Memory B cell (primary cell): ENCODE measurements around the gene ACBD3.

ENCODE experiments used
- ATAC-seq: fragments of 150-1000 bp; cut with Tn5 transposase; 2 replicates; pipeline ENCODE4 v1.10.0; 2021; ENCODE audit warnings: low read depth, mild to moderate bottlenecking, moderate library complexity
- DNase-seq, 2 donors: peaks; one replicate each; pipeline ENCODE4 v3.0.0; 2022; ENCODE audit warnings: low spot score in 2 of 2
- H3K27ac Mint-ChIP-seq: one replicate; pipeline ENCODE4 v1.8.0; 2022; ENCODE audit warnings: mild to moderate bottlenecking, moderate library complexity, mixed read lengths
- H3K27me3 Mint-ChIP-seq: one replicate; pipeline ENCODE4 v1.8.0; 2022; ENCODE audit warnings: mixed read lengths
- H3K36me3 Mint-ChIP-seq: one replicate; pipeline ENCODE4 v1.8.0; 2022; ENCODE audit warnings: mild to moderate bottlenecking, mixed read lengths
- H3K4me1 Mint-ChIP-seq: one replicate; pipeline ENCODE4 v1.8.0; 2022; ENCODE audit warnings: mixed read lengths
- H3K4me3 Mint-ChIP-seq: one replicate; pipeline ENCODE4 v1.8.0; 2022; ENCODE audit warnings: mild to moderate bottlenecking, moderate library complexity, mixed read lengths
- H3K9me3 Mint-ChIP-seq: one replicate; pipeline ENCODE4 v1.8.0; 2022; ENCODE audit warnings: mixed read lengths

ACBD3 gene

GRCh38 chr1:226135059-226135651 lies 51.4 kb downstream of the ACBD3 start:
- peak overlapping the region; percentile 77 for H3K27ac Mint-ChIP-seq
- H3K27me3 Mint-ChIP-seq: no peaks in the 10 kb centered on the region
- no peak for DNase-seq
- H3K36me3 Mint-ChIP-seq: peaks cover 2% of the 10 kb centered on the region
- peaks cover 38% of the 10 kb centered on the region for H3K4me1 Mint-ChIP-seq
- H3K9me3 Mint-ChIP-seq: no peaks in the 10 kb centered on the region
- ATAC-seq: no peak
- H3K4me3 Mint-ChIP-seq: no peak overlapping the region

GRCh38 chr1:226134170-226135058 lies 52.1 kb downstream of the ACBD3 start:
- peaks cover 38% of the 10 kb centered on the region for H3K4me1 Mint-ChIP-seq
- H3K36me3 Mint-ChIP-seq: peaks cover 2% of the 10 kb centered on the region
- DNase-seq (no peak), ATAC-seq (no peak)
- no peaks in the 10 kb centered on the region for H3K9me3 Mint-ChIP-seq
- H3K27ac Mint-ChIP-seq: peak overlapping the region; percentile 90
- H3K4me3 Mint-ChIP-seq: peak overlapping the region; percentile 48
- H3K27me3 Mint-ChIP-seq: no peaks in the 10 kb centered on the region

- ATAC-seq (no peak), DNase-seq (no peak)
- H3K4me3 Mint-ChIP-seq: peak overlapping the region; percentile 61
- no peaks in the 10 kb centered on the region for H3K27me3 Mint-ChIP-seq
- peaks cover 45% of the 10 kb centered on the region for H3K4me1 Mint-ChIP-seq
- H3K27ac Mint-ChIP-seq: peak overlapping the region; percentile 90
- peaks cover 2% of the 10 kb centered on the region for H3K36me3 Mint-ChIP-seq
- H3K9me3 Mint-ChIP-seq: no peaks in the 10 kb centered on the region
Measured at GRCh38 chr1:226133504-226134123, 52.9 kb downstream of the ACBD3 start.

GRCh38 chr1:226132728-226133503 lies 53.6 kb downstream of the ACBD3 start:
- H3K27ac Mint-ChIP-seq: peak overlapping the region; percentile 90
- peak; percentile 42 for ATAC-seq

GRCh38 chr1:226131639-226132038 lies 54.9 kb downstream of the ACBD3 start:
- ATAC-seq (no peak), DNase-seq (no peak)
- Mint-ChIP-seq H3K27ac (peak overlapping the region; percentile 90), H3K4me3 (no peak overlapping the region), H3K36me3 (peaks cover 2% of the 10 kb centered on the region), H3K4me1 (peaks cover 56% of the 10 kb centered on the region), H3K27me3 (no peaks in the 10 kb centered on the region), H3K9me3 (no peaks in the 10 kb centered on the region)

More at GRCh38 chr1:226132728-226133503, 53.6 kb downstream of the ACBD3 start:
- Mint-ChIP-seq H3K36me3 (peaks cover 2% of the 10 kb centered on the region), H3K4me3 (peak overlapping the region; percentile 61), H3K9me3 (no peaks in the 10 kb centered on the region), H3K4me1 (peaks cover 48% of the 10 kb centered on the region), H3K27me3 (no peaks in the 10 kb centered on the region)
- DNase-seq: no peak

GRCh38 chr1:226129230-226129629 lies 57.3 kb downstream of the ACBD3 start:
- DNase-seq: no peak
- Mint-ChIP-seq H3K27me3 (no peaks in the 10 kb centered on the region), H3K4me1 (peaks cover 64% of the 10 kb centered on the region), H3K4me3 (no peak overlapping the region), H3K36me3 (peaks cover 2% of the 10 kb centered on the region), H3K27ac (peak overlapping the region; percentile 96), H3K9me3 (no peaks in the 10 kb centered on the region)
- no peak for ATAC-seq

GRCh38 chr1:226128487-226129075 lies 58.0 kb downstream of the ACBD3 start:
- Mint-ChIP-seq H3K4me3 (peak overlapping the region; percentile 53), H3K4me1 (peaks cover 65% of the 10 kb centered on the region), H3K36me3 (peaks cover 2% of the 10 kb centered on the region), H3K27ac (peak overlapping the region; percentile 96), H3K27me3 (no peaks in the 10 kb centered on the region), H3K9me3 (no peaks in the 10 kb centered on the region)
- ATAC-seq (no peak), DNase-seq (no peak)

GRCh38 chr1:226126824-226127569 lies 59.5 kb downstream of the ACBD3 start:
- peak overlapping the region; percentile 96 for H3K27ac Mint-ChIP-seq
- H3K27me3 Mint-ChIP-seq: no peaks in the 10 kb centered on the region
- H3K9me3 Mint-ChIP-seq: no peaks in the 10 kb centered on the region
- ATAC-seq (no peak), DNase-seq (no peak)
- H3K36me3 Mint-ChIP-seq: no peaks in the 10 kb centered on the region
- H3K4me1 Mint-ChIP-seq: peaks cover 57% of the 10 kb centered on the region
- H3K4me3 Mint-ChIP-seq: peak overlapping the region; percentile 85

- DNase-seq (no peak), ATAC-seq (no peak)
- H3K4me1 Mint-ChIP-seq: peaks cover 55% of the 10 kb centered on the region
- H3K4me3 Mint-ChIP-seq: no peak overlapping the region
- H3K36me3 Mint-ChIP-seq: no peaks in the 10 kb centered on the region
- no peaks in the 10 kb centered on the region for H3K9me3 Mint-ChIP-seq
- H3K27me3 Mint-ChIP-seq: no peaks in the 10 kb centered on the region
- H3K27ac Mint-ChIP-seq: peak overlapping the region; percentile 80
Measured at GRCh38 chr1:226125831-226126230, 60.7 kb downstream of the ACBD3 start.

- H3K36me3 Mint-ChIP-seq: no peaks in the 10 kb centered on the region
- peak; percentile 6 for ATAC-seq
- no peaks in the 10 kb centered on the region for H3K9me3 Mint-ChIP-seq
- H3K27ac Mint-ChIP-seq: peak overlapping the region; percentile 80
- peak overlapping the region; percentile 73 for H3K4me3 Mint-ChIP-seq
- no peaks in the 10 kb centered on the region for H3K27me3 Mint-ChIP-seq
- peaks cover 50% of the 10 kb centered on the region for H3K4me1 Mint-ChIP-seq
- DNase-seq: peak; percentile 90 to 94
Measured at GRCh38 chr1:226125097-226125630, 61.4 kb downstream of the ACBD3 start.

- Mint-ChIP-seq H3K4me3 (peak overlapping the region; percentile 94), H3K36me3 (no peaks in the 10 kb centered on the region)
Measured at GRCh38 chr1:226123591-226124471, 62.7 kb downstream of the ACBD3 start.

GRCh38 chr1:226123212-226123560 lies 63.4 kb downstream of the ACBD3 start:
- no peaks in the 10 kb centered on the region for H3K9me3 Mint-ChIP-seq
- H3K4me3 Mint-ChIP-seq: peak overlapping the region; percentile 94
- H3K27me3 Mint-ChIP-seq: no peaks in the 10 kb centered on the region
- no peak for ATAC-seq
- DNase-seq: no peak
- H3K4me1 Mint-ChIP-seq: peaks cover 53% of the 10 kb centered on the region
- peak overlapping the region; percentile 94 for H3K27ac Mint-ChIP-seq
- no peaks in the 10 kb centered on the region for H3K36me3 Mint-ChIP-seq

More at GRCh38 chr1:226123591-226124471, 62.7 kb downstream of the ACBD3 start:
- DNase-seq: no peak
- no peaks in the 10 kb centered on the region for H3K27me3 Mint-ChIP-seq
- ATAC-seq: no peak
- peaks cover 51% of the 10 kb centered on the region for H3K4me1 Mint-ChIP-seq
- no peaks in the 10 kb centered on the region for H3K9me3 Mint-ChIP-seq
- peak overlapping the region; percentile 94 for H3K27ac Mint-ChIP-seq
